Osteocyte (in vitro differentiated cells): ENCODE measurements around the gene PRR35. TPM values are rescaled to one million over a fixed set of nuclear protein-coding genes. Genes with fewer than 3 reads are reported as not detected.

Source experiments
- DNase-seq: peaks from one replicate; pipeline ENCODE4 v3.0.0; 2021; ENCODE audit warnings: mixed read lengths; ENCODE audit not compliant: unreplicated experiment; ENCODE audit errors: extremely low spot score
- H3K27ac Mint-ChIP-seq: one replicate; pipeline ENCODE4 v1.8.0; 2021; ENCODE audit warnings: mild to moderate bottlenecking, mixed read lengths; ENCODE audit not compliant: unreplicated experiment
- H3K27me3 Mint-ChIP-seq: one replicate; pipeline ENCODE4 v1.8.0; 2021; ENCODE audit warnings: mixed read lengths; ENCODE audit not compliant: unreplicated experiment
- H3K36me3 Mint-ChIP-seq: one replicate; pipeline ENCODE4 v1.8.0; 2021; ENCODE audit warnings: mixed read lengths; ENCODE audit not compliant: unreplicated experiment
- H3K4me1 Mint-ChIP-seq: one replicate; pipeline ENCODE4 v1.8.0; 2021; ENCODE audit warnings: mixed read lengths; ENCODE audit not compliant: unreplicated experiment
- H3K4me3 Mint-ChIP-seq: one replicate; pipeline ENCODE4 v1.8.0; 2021; ENCODE audit warnings: mild to moderate bottlenecking, moderate library complexity, mixed read lengths; ENCODE audit not compliant: unreplicated experiment
- H3K9me3 Mint-ChIP-seq: one replicate; pipeline ENCODE4 v1.8.0; 2021; ENCODE audit warnings: mixed read lengths; ENCODE audit not compliant: unreplicated experiment
- total RNA-seq: library from RNA; stranded (reverse); gene quantifications from 2 replicates; pipeline ENCODE4 v1.2.1, GENCODE V29; 2021
- TF ChIP-seq, protein P1 (sequence below): fragments of 200-600 bp; sonication (generic); IDR thresholded peaks from 2 replicates; pipeline ENCODE4 v1.5.0; 2021; ENCODE audit warnings: antibody characterized with exemption, mild to moderate bottlenecking, moderate library complexity

The PRR35 gene
- total RNA-seq, 1 donor from 2014 or later: not detected

DNA sequence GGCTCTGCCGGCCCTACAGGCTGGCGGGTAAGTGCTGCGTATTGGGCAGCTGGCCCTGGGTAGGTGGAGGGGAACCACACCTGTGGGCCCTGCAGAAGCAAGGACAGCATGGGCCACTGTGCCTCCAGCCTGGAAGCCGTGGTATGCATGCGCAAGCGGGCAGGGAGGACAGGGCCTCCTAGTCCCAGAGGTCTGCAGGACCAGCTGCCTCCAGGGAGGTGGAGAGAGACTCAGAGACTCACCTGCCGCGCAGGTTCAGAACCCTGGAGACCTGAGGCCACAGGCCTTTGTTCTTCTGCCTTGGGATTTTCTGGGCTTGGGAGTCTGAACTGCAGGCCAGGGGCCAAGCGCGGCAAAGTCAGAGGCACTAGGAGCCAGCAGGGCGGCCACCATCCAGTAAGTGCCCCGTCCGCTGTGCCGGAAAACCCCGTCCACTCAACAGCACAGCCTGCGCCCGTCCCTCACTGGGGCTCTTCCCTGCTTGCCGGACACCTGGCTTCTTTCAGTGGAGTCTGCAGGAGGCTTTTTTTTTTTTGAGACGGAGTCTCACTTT, 20.8 kb downstream of the PRR35 start:
- no peaks in the 10 kb centered on the region for H3K27me3 Mint-ChIP-seq
- no peaks in the 10 kb centered on the region for H3K9me3 Mint-ChIP-seq
- TF ChIP-seq, protein P1, sequence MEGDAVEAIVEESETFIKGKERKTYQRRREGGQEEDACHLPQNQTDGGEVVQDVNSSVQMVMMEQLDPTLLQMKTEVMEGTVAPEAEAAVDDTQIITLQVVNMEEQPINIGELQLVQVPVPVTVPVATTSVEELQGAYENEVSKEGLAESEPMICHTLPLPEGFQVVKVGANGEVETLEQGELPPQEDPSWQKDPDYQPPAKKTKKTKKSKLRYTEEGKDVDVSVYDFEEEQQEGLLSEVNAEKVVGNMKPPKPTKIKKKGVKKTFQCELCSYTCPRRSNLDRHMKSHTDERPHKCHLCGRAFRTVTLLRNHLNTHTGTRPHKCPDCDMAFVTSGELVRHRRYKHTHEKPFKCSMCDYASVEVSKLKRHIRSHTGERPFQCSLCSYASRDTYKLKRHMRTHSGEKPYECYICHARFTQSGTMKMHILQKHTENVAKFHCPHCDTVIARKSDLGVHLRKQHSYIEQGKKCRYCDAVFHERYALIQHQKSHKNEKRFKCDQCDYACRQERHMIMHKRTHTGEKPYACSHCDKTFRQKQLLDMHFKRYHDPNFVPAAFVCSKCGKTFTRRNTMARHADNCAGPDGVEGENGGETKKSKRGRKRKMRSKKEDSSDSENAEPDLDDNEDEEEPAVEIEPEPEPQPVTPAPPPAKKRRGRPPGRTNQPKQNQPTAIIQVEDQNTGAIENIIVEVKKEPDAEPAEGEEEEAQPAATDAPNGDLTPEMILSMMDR: no peak
- H3K27ac Mint-ChIP-seq: no peak overlapping the region
- H3K4me3 Mint-ChIP-seq: no peak overlapping the region
- H3K4me1 Mint-ChIP-seq: peaks cover 5% of the 10 kb centered on the region
- no peak for DNase-seq
- H3K36me3 Mint-ChIP-seq: peaks cover 2% of the 10 kb centered on the region

DNA sequence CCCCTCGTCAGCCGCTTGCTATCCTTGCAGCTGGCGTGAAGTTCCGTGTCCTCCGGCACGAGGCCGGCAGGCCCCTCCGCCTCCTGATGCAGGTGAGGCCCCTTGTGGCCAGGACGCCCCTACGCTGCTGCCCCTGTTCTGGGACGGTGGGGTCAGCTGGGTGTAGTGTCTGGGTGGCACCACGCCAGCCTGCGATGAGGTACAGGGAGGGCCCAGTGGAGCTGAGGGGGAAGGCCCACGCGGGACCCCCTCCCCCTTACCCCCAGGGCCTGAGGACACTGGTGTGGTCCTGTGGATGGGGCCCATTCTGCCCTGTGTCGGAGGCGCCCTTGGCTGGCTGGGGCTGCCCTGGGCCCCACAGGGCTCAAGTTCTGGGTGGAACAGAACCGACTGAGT, 22.0 kb downstream of the PRR35 start:
- TF ChIP-seq, protein P1: no peak
- H3K27me3 Mint-ChIP-seq: no peaks in the 10 kb centered on the region
- no peaks in the 10 kb centered on the region for H3K4me1 Mint-ChIP-seq
- H3K4me3 Mint-ChIP-seq: no peak overlapping the region
- no peak overlapping the region for H3K27ac Mint-ChIP-seq
- H3K36me3 Mint-ChIP-seq: no peaks in the 10 kb centered on the region
- DNase-seq: no peak
- H3K9me3 Mint-ChIP-seq: no peaks in the 10 kb centered on the region

DNA sequence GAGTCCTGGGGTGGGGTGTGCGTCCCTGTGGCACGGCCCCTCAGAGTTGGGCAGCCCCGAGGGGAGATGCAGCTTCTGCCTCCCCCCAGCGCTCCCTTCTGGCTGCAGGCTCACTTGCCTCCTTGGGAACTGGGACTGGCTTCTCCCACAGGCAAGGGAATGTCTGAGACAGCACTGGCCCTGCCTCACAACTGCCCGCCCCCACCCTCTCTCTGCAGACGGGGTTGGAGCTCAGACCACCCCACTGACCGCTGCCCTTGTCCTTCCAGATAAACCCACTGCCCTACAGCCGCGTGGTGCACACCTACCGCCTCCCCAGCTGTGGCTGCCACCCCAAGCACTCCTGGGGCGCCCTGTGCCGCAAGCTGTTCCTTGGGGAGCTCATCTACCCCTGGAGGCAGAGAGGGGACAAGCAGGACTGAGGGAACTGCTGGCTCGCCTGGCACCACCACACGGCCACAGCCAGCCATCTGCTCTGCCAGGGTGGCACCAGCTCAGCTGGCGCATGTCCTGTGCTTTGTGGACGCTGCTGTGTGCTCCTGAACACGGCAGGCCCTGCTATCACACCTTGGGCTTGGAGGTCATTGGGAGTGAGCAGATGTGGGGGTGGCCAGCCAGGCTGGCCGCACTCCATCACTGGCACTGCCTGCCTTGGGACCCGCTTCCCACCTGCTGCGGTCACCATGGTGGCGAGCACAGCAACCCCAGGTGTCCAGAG, 22.6 kb downstream of the PRR35 start:
- Mint-ChIP-seq H3K27ac (no peak overlapping the region), H3K27me3 (no peaks in the 10 kb centered on the region), H3K9me3 (no peaks in the 10 kb centered on the region), H3K4me1 (peaks cover 4% of the 10 kb centered on the region), H3K4me3 (no peak overlapping the region), H3K36me3 (no peaks in the 10 kb centered on the region)
- no peak for DNase-seq
- TF ChIP-seq, protein P1: no peak

DNA sequence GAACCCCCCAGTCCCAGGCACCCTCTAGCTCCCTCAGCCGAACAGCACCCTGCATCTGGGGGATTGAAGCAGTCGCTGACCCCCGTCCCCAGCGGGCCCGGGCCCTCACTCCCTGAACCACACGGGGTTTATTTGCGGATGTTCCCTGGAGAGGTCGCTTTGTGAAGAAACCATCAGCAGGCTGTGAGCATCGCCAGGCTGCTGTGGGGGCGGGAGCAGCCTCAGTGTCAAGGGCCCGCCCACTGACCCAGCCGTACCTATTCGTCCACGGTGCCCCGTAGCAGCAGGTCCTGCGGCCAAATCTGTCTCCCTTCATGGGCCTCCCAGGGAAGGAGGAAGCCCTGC, 23.2 kb downstream of the PRR35 start:
- Mint-ChIP-seq H3K9me3 (no peaks in the 10 kb centered on the region), H3K36me3 (no peaks in the 10 kb centered on the region), H3K27me3 (no peaks in the 10 kb centered on the region), H3K27ac (no peak overlapping the region), H3K4me3 (no peak overlapping the region), H3K4me1 (peaks cover 10% of the 10 kb centered on the region)
- TF ChIP-seq, protein P1: no peak
- DNase-seq: no peak

DNA sequence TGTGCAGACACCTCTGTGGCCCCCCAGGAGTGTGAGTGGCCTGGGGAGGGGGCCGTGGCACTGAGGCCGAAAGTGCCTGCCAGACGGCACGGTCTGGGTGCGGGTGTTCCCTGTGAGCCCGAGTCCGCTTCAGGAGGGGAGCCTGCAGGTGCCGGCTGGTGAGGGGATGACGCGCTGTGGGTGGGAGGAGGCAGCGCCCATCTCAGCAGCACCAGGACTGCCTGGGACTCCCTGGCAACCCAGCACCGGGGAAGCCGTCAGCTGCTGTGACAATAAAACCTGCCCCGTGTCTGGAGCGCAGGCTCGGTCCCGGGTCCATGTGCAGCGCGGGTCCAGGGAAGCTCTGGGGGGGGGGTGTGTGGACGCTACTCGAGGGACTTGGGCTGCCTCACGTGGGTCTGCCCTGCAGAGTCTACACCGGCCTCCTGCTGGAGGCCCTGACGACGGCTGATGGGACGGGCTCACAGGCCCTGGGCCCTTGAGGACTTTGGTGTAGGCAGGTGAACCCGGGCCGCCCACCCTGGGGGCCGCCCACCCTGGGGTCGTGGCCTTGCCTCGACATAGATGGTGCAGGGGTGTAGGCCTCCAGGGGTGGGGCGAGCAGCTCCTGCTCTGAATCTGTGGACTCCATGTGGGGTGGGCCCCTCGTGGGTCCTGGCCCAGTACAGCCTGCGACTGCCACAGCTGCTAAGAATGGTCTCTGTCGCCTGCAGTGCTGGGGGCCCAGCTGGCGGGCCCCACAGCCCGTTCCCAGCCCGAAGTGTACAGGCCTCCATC, 23.8 kb downstream of the PRR35 start:
- TF ChIP-seq, protein P1: no peak
- no peak for DNase-seq
- H3K27me3 Mint-ChIP-seq: no peaks in the 10 kb centered on the region
- H3K36me3 Mint-ChIP-seq: no peaks in the 10 kb centered on the region
- H3K4me3 Mint-ChIP-seq: no peak overlapping the region
- H3K4me1 Mint-ChIP-seq: peaks cover 11% of the 10 kb centered on the region
- no peak overlapping the region for H3K27ac Mint-ChIP-seq
- H3K9me3 Mint-ChIP-seq: no peaks in the 10 kb centered on the region
